ENCODE data around the gene SCARB2. TPM values are rescaled to one million over a fixed set of nuclear protein-coding genes. Genes with fewer than 3 reads are reported as not detected.
A peak's percentile ranks its signal among the peaks of the same experiment; 100 is the strongest.
"Not testable (repeated sequence)": the region's sequence is repeated elsewhere in the genome, so short reads cannot be mapped to it uniquely, and the experiment has no call there.

SCARB2 gene
- total and polyA plus RNA-seq, 11 donors = 84.9 to 208 (median 97.5) TPM

- H3K4me3 ChIP-seq = peak within 1 kb of the TSS; percentile 20 to 73 (median 63)
- H3K9me3 ChIP-seq = no peaks in the 10 kb centered on the region
- intact Hi-C loops (cut with DNase I) = loop anchor here in 6 of 10 donors (5.0 to 10.0 kb wide), 7 partner anchors 53 to 253 kb away; partner anchors contain the start of genes STBD1 (in 2 of the 6) and CCDC158 (in 1 of the 6)
- H3K27me3 ChIP-seq = peaks cover 0 to 50% (median 0%) of the 10 kb centered on the region in 9 donors
- TF ChIP-seq POLR2A (IDR thresholded peaks at IDR 0.05) = peak in 1 of 2 donors; percentile 29
- TF ChIP-seq, protein P1, sequence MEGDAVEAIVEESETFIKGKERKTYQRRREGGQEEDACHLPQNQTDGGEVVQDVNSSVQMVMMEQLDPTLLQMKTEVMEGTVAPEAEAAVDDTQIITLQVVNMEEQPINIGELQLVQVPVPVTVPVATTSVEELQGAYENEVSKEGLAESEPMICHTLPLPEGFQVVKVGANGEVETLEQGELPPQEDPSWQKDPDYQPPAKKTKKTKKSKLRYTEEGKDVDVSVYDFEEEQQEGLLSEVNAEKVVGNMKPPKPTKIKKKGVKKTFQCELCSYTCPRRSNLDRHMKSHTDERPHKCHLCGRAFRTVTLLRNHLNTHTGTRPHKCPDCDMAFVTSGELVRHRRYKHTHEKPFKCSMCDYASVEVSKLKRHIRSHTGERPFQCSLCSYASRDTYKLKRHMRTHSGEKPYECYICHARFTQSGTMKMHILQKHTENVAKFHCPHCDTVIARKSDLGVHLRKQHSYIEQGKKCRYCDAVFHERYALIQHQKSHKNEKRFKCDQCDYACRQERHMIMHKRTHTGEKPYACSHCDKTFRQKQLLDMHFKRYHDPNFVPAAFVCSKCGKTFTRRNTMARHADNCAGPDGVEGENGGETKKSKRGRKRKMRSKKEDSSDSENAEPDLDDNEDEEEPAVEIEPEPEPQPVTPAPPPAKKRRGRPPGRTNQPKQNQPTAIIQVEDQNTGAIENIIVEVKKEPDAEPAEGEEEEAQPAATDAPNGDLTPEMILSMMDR (IDR thresholded peaks at IDR 0.05) = peak; percentile 9 to 59 (median 38)
- peak within 1 kb of the TSS in 7 of 12 donors; percentile 4 to 62 (median 46) for H3K27ac ChIP-seq
- no peaks in the 10 kb centered on the region for H3K36me3 ChIP-seq
- WGBS, 4 donors = 4 to 9% (median 7%) methylated on average over 34 to 68 of the region's 68 CpGs
- peaks cover 0 to 17% (median 8%) of the 10 kb centered on the region in 12 donors for H3K4me1 ChIP-seq
- peak; percentile 96 to 99 (median 99) for ATAC-seq
- DNase-seq = peak; percentile 71 to 89 (median 87)
Measured at GRCh38 chr4:76251441-76252270, 38.0 kb upstream of the SCARB2 start, which contains the start of gene FAM47E. FAM47E (plus strand) TSS chr4:76251721; CDS start chr4:76251747, 26 bp downstream.

DNA sequence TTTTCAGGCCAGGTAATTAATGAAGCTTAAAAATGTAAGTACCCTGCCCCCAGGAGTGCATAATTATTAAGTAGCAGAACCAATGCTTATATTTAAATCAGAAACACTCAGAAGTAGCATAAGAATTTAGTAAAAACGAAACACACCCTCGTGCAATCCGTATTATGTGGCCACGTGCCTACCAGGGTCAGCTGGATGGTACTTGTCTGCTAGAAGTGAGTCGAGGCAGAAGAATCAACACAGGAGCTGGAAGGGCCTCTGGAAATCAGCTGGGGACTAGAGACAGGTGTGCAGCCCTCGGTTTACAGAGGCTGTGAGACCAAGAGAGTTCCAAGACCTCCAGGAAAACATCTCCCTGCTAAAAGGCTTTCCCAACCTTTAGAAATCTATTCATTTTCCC, 37.3 kb upstream of the SCARB2 start:
- Histone ChIP-seq H3K36me3 (no peaks in the 10 kb centered on the region), H3K4me1 (peaks cover 0 to 17% (median 8%) of the 10 kb centered on the region in 12 donors), H3K4me3 (peak overlapping the region; percentile 20 to 73 (median 63)), H3K27me3 (peaks cover 0 to 53% (median 0%) of the 10 kb centered on the region in 9 donors), H3K9me3 (no peaks in the 10 kb centered on the region), H3K27ac (peak overlapping the region in 3 of 12 donors; percentile 33 to 62 (median 52))
- WGBS, 4 donors = 12 to 19% (median 16%) methylated on average over 6 of the region's 6 CpGs
- intact Hi-C loops (cut with DNase I) = loop anchor here in 6 of 10 donors (5.0 to 10.0 kb wide), 7 partner anchors 54 to 254 kb away; partner anchors contain the start of genes STBD1 (in 2 of the 6) and CCDC158 (in 1 of the 6)
- ATAC-seq (peak in 2 of 4 donors; percentile 28 to 46), DNase-seq (no peak)
- TF ChIP-seq, protein P1 (IDR thresholded peaks at IDR 0.05) = no peak
- TF ChIP-seq POLR2A (IDR thresholded peaks at IDR 0.05) = no peak

DNA sequence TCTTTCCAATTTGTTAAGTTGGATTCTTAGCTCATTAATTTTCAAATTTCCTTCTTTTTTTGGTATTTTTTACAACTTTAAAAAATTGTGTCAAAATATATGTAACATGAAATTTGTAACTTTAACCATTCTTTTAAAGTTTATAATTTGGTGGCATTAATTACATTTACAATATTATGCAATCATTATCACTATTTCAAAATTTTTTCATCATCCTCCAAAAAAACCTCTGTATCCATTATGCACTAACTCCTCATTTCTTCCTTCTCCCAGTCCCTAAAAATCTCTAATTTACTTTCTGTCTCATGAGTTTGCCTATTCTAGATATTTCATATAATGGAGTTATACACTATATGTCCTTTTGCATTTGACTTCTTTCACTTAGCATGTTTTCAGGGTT, 33.2 kb upstream of the SCARB2 start:
- no peak for ATAC-seq
- H3K27me3 ChIP-seq = peaks cover 0 to 32% (median 0%) of the 10 kb centered on the region in 9 donors
- H3K4me3 ChIP-seq = no peak overlapping the region
- TF ChIP-seq POLR2A (IDR thresholded peaks at IDR 0.05) = no peak
- TF ChIP-seq, protein P1 (IDR thresholded peaks at IDR 0.05) = no peak
- no peak for DNase-seq
- no peak overlapping the region for H3K27ac ChIP-seq
- H3K4me1 ChIP-seq = peaks cover 0 to 12% (median 6%) of the 10 kb centered on the region in 12 donors
- no peaks in the 10 kb centered on the region for H3K36me3 ChIP-seq
- peaks cover 0 to 5% (median 0%) of the 10 kb centered on the region in 12 donors for H3K9me3 ChIP-seq
- intact Hi-C loops (cut with DNase I) = loop anchor here in 1 of 10 donors (10.0 kb wide), 1 partner anchor 62 kb away; no protein-coding TSS in a partner anchor

GRCh38 chr4:76246025-76246424, 32.4 kb upstream of the SCARB2 start:
- intact Hi-C loops (cut with DNase I) = loop anchor here in 1 of 10 donors (10.0 kb wide), 1 partner anchor 61 kb away; no protein-coding TSS in a partner anchor
- TF ChIP-seq, protein P1 (IDR thresholded peaks at IDR 0.05) = peak in 1 of 12 donors; percentile 12
- no peak for TF ChIP-seq POLR2A (IDR thresholded peaks at IDR 0.05)
- Histone ChIP-seq H3K36me3 (no peaks in the 10 kb centered on the region), H3K27ac (no peak overlapping the region), H3K27me3 (peaks cover 0 to 24% (median 0%) of the 10 kb centered on the region in 9 donors), H3K4me1 (peaks cover 0 to 6% (median 3%) of the 10 kb centered on the region in 12 donors), H3K9me3 (peaks cover 0 to 7% (median 0%) of the 10 kb centered on the region in 12 donors), H3K4me3 (no peak overlapping the region)
- no peak for DNase-seq
- peak in 1 of 4 donors; percentile 30 for ATAC-seq
- 17 to 56% (median 35%) methylated on average over 1 of the region's 1 CpG for WGBS, 4 donors

- not testable (repeated sequence) for ATAC-seq, H3K27me3 ChIP-seq, H3K36me3 ChIP-seq, DNase-seq, H3K4me1 ChIP-seq, H3K27ac ChIP-seq, H3K4me3 ChIP-seq
- 93 to 100% (median 98%) methylated on average over 2 of the region's 2 CpGs for WGBS, 4 donors
- intact Hi-C loops (cut with DNase I) = loop anchor here in 1 of 10 donors (10.0 kb wide), 1 partner anchor 59 kb away; no protein-coding TSS in a partner anchor
- H3K9me3 ChIP-seq = peaks cover 0 to 24% (median 8%) of the 10 kb centered on the region in 12 donors
Measured at GRCh38 chr4:76243877-76244276, 30.3 kb upstream of the SCARB2 start.

Data from heart left ventricle (tissue), 16 donors.